ENCODE measurements around the gene KCNT2. TPM values are rescaled to one million over a fixed set of nuclear protein-coding genes. Genes with fewer than 3 reads are reported as not detected.

The KCNT2 gene
- polyA plus RNA-seq, 1 donor from 2014 or later, result 21.4 TPM

DNA sequence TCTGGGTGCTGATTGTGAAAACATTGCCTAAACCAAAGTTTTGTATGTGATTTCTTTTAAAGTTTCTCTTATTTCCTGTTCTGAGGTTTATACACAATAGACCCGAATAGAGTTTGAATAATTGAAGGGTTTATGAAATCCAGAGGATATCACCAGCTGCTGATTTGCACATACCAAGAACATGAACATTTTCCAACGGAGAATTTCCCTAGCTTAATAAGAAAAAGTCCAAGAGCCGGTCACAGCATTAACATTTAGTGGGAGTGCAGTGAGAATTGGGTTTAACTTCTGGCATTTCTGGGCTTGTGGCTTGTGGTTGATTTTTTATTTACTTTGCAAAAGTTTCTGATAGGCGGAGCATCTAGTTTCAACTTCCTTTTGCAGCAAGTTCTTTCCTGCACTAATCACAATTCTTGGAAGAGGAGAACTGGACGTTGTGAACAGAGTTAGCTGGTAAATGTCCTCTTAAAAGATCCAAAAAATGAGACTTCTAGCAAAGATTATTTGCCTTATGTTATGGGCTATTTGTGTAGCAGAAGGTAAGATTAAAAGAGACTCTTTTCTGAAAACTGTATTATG is 43.5 kb upstream of the KCNT2 start, which contains the start of gene CFH:
TSS of gene CFH (plus strand) at position 407 of the 579 bp plus-strand sequence. CDS start at position 482, 75 bp downstream.
- H3F3A ChIP-seq (ENCODE audit: insufficient read depth, low read length, poor library complexity, severe bottlenecking), result no peaks in the 10 kb centered on the region
- H3K9ac ChIP-seq (ENCODE audit: low read length), result no peak within 1 kb of the TSS
- TF ChIP-seq, protein P1, sequence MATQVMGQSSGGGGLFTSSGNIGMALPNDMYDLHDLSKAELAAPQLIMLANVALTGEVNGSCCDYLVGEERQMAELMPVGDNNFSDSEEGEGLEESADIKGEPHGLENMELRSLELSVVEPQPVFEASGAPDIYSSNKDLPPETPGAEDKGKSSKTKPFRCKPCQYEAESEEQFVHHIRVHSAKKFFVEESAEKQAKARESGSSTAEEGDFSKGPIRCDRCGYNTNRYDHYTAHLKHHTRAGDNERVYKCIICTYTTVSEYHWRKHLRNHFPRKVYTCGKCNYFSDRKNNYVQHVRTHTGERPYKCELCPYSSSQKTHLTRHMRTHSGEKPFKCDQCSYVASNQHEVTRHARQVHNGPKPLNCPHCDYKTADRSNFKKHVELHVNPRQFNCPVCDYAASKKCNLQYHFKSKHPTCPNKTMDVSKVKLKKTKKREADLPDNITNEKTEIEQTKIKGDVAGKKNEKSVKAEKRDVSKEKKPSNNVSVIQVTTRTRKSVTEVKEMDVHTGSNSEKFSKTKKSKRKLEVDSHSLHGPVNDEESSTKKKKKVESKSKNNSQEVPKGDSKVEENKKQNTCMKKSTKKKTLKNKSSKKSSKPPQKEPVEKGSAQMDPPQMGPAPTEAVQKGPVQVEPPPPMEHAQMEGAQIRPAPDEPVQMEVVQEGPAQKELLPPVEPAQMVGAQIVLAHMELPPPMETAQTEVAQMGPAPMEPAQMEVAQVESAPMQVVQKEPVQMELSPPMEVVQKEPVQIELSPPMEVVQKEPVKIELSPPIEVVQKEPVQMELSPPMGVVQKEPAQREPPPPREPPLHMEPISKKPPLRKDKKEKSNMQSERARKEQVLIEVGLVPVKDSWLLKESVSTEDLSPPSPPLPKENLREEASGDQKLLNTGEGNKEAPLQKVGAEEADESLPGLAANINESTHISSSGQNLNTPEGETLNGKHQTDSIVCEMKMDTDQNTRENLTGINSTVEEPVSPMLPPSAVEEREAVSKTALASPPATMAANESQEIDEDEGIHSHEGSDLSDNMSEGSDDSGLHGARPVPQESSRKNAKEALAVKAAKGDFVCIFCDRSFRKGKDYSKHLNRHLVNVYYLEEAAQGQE (IDR thresholded peaks at IDR 0.05; ENCODE audit: borderline replicate concordance), result no peak
- TF ChIP-seq EZH2 (IDR thresholded peaks at IDR 0.05; ENCODE audit: borderline replicate concordance, insufficient read depth, low read length, poor library complexity, severe bottlenecking) (no peak), SMC3 (conservative IDR thresholded peaks at IDR 0.05; ENCODE audit: poor library complexity) (no peak), TAF1 (IDR thresholded peaks at IDR 0.05; ENCODE audit: low read depth) (no peak), MXI1 (conservative IDR thresholded peaks at IDR 0.05; ENCODE audit: poor library complexity, severe bottlenecking) (no peak), EP300 (conservative IDR thresholded peaks at IDR 0.05; ENCODE audit: poor library complexity, severe bottlenecking) (no peak), RAD21 (conservative IDR thresholded peaks at IDR 0.05) (no peak), CTCF (IDR thresholded peaks at IDR 0.05; ENCODE audit: poor library complexity, severe bottlenecking) (no peak), POLR2AphosphoS5 (IDR thresholded peaks at IDR 0.05) (no peak)
- H3K79me2 ChIP-seq (replicated peaks; ENCODE audit: insufficient read depth, low read length), result no peaks in the 10 kb centered on the region
- no peaks in the 10 kb centered on the region for H3K36me3 ChIP-seq (ENCODE audit: insufficient read depth, low read length)
- H4K20me1 ChIP-seq (ENCODE audit: insufficient read depth), result no peaks in the 10 kb centered on the region
- no peaks in the 10 kb centered on the region for H3K9me2 ChIP-seq (ENCODE audit: insufficient read depth, low read length)
- no peaks in the 10 kb centered on the region for H3K9me3 ChIP-seq (ENCODE audit: low read length)
- no peak within 1 kb of the TSS for H3K27ac ChIP-seq (ENCODE audit: low read length)
- no peaks in the 10 kb centered on the region for H3K27me3 ChIP-seq (ENCODE audit: insufficient read depth, low read depth, low read length)
- H2AFZ ChIP-seq (ENCODE audit: low read depth, low read length), result no peak within 1 kb of the TSS
- no peak within 1 kb of the TSS for H3K4me3 ChIP-seq (ENCODE audit: low read length)
- no peak within 1 kb of the TSS for H3K4me2 ChIP-seq (ENCODE audit: low read length)

GRCh38 chr1:196651079-196651478 is 42.8 kb upstream of the KCNT2 start:
- no peak overlapping the region for H3K27ac ChIP-seq (ENCODE audit: low read length)
- H3K79me2 ChIP-seq (replicated peaks; ENCODE audit: insufficient read depth, low read length), result no peaks in the 10 kb centered on the region
- no peak overlapping the region for H3K9ac ChIP-seq (ENCODE audit: low read length)
- no peaks in the 10 kb centered on the region for H4K20me1 ChIP-seq (ENCODE audit: insufficient read depth)
- TF ChIP-seq MXI1 (conservative IDR thresholded peaks at IDR 0.05; ENCODE audit: poor library complexity, severe bottlenecking) (no peak), CTCF (IDR thresholded peaks at IDR 0.05; ENCODE audit: poor library complexity, severe bottlenecking) (no peak), TAF1 (IDR thresholded peaks at IDR 0.05; ENCODE audit: low read depth) (no peak), EP300 (conservative IDR thresholded peaks at IDR 0.05; ENCODE audit: poor library complexity, severe bottlenecking) (no peak), RAD21 (conservative IDR thresholded peaks at IDR 0.05) (no peak), SMC3 (conservative IDR thresholded peaks at IDR 0.05; ENCODE audit: poor library complexity) (no peak), EZH2 (IDR thresholded peaks at IDR 0.05; ENCODE audit: borderline replicate concordance, insufficient read depth, low read length, poor library complexity, severe bottlenecking) (no peak), POLR2AphosphoS5 (IDR thresholded peaks at IDR 0.05) (no peak)
- TF ChIP-seq, protein P1 (IDR thresholded peaks at IDR 0.05; ENCODE audit: borderline replicate concordance), result no peak
- no peak overlapping the region for H3K4me3 ChIP-seq (ENCODE audit: low read length)
- no peaks in the 10 kb centered on the region for H3F3A ChIP-seq (ENCODE audit: insufficient read depth, low read length, poor library complexity, severe bottlenecking)
- no peaks in the 10 kb centered on the region for H3K36me3 ChIP-seq (ENCODE audit: insufficient read depth, low read length)
- H3K9me3 ChIP-seq (ENCODE audit: low read length), result no peaks in the 10 kb centered on the region
- no peaks in the 10 kb centered on the region for H3K27me3 ChIP-seq (ENCODE audit: insufficient read depth, low read depth, low read length)
- no peaks in the 10 kb centered on the region for H3K9me2 ChIP-seq (ENCODE audit: insufficient read depth, low read length)
- H2AFZ ChIP-seq (ENCODE audit: low read depth, low read length), result no peak overlapping the region
- no peak overlapping the region for H3K4me2 ChIP-seq (ENCODE audit: low read length)

Data from neural cell (in vitro differentiated cells).